Calu3 (cell line): ENCODE results near the gene RAPGEF4. TPM values are rescaled to one million over a fixed set of nuclear protein-coding genes. Genes with fewer than 3 reads are reported as not detected.

ENCODE experiments used
- BruUV-seq: library from RNA; stranded (reverse); fragments of 400-500 nt; replicated peaks from 2 replicates; lab custom pipeline; 2021; lab: Mats Ljungman, UMichigan
- CTCF ChIA-PET: fragments of 300-600 bp; sonication (Branson Sonifier 250); formaldehyde crosslinking; loops from one replicate; lab custom pipeline; 2022; ENCODE audit warnings: antibody characterized with exemption; lab: Charles Lee
- DNase-seq: peaks from one replicate; pipeline ENCODE4 v3.0.0; 2022
- H3K27ac Mint-ChIP-seq: one replicate; pipeline ENCODE4 v1.8.0; 2022; ENCODE audit warnings: mixed read lengths; ENCODE audit not compliant: unreplicated experiment
- H3K27me3 Mint-ChIP-seq: one replicate; pipeline ENCODE4 v1.8.0; 2022; ENCODE audit warnings: mixed read lengths; ENCODE audit not compliant: unreplicated experiment
- H3K36me3 Mint-ChIP-seq: one replicate; pipeline ENCODE4 v1.8.0; 2022; ENCODE audit warnings: mild to moderate bottlenecking, moderate library complexity, mixed read lengths; ENCODE audit not compliant: insufficient read depth, unreplicated experiment
- H3K4me1 Mint-ChIP-seq: one replicate; pipeline ENCODE4 v1.8.0; 2022; ENCODE audit warnings: mild to moderate bottlenecking, low read depth, mixed read lengths; ENCODE audit not compliant: unreplicated experiment
- H3K4me3 Mint-ChIP-seq: one replicate; pipeline ENCODE4 v1.8.0; 2022; ENCODE audit warnings: mild to moderate bottlenecking, low read depth, moderate library complexity, mixed read lengths; ENCODE audit not compliant: unreplicated experiment
- H3K9me3 Mint-ChIP-seq: one replicate; pipeline ENCODE4 v1.8.0; 2022; ENCODE audit warnings: low read depth, mixed read lengths; ENCODE audit not compliant: unreplicated experiment
- CTCF ChIP-seq: fragments of 200-600 bp; IDR thresholded peaks from one replicate; pipeline ENCODE4 v1.8.0; 2022; ENCODE audit warnings: antibody characterized with exemption; ENCODE audit not compliant: unreplicated experiment
- intact Hi-C: fragments of 100-400 bp; cut with micrococcal nuclease; formaldehyde crosslinking; loops from one replicate; pipeline ENCODE4 v1.10.0; 2022; ENCODE audit not compliant: unreplicated experiment
- total RNA-seq: library from RNA; stranded (reverse); gene quantifications from 2 replicates; pipeline ENCODE4 v1.2.3, GENCODE V29; 2022

RAPGEF4 gene
- total RNA-seq, 1 experiment from 2014 or later, result 1.8 TPM

GRCh38 chr2:172782506-172783164, 47.0 kb downstream of the RAPGEF4 start:
- Mint-ChIP-seq H3K27ac (peak overlapping the region; percentile 6), H3K27me3 (peaks cover 5% of the 10 kb centered on the region), H3K4me3 (no peak overlapping the region), H3K9me3 (no peaks in the 10 kb centered on the region), H3K4me1 (peaks cover 23% of the 10 kb centered on the region), H3K36me3 (no peaks in the 10 kb centered on the region)
- CTCF ChIA-PET, result no interaction called here
- no TSS peak for BruUV-seq
- TF ChIP-seq CTCF, result no peak
- intact Hi-C loops, result no loop called here
- no peak for DNase-seq

DNA sequence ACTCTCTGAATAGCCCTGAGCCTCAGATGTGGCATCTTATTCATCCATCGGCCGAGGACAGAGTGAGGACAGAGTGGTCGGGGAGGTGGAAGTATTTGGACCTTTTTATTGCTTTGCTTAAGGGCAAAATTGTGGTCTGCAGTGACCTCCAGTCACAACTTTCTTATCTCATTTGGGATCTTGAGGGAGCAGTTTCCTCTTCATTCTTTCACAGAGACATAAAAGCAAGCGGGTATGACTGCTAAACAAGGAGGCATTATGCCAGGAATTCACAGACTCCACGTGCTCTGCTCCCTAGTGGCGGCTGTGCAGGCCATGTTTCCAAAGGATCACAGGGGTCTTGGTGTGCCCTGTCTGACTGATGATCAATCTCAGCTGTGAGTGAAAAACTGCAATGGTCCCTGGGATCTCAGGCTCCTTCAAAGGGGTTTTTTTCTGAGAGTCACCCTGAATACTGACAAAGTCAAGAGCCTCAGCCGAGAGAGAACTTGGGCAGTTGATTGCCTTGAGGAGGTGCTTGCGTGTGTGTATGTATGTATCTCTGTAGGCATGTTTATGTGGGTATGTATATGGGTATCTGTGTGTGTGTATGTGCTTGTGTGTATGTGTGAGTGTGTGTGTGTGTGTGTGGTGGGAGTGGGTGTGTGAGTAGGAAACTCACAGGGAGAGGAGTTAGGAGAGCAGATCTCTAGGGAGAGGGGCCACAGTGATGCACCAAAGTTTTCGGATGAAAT, 47.7 kb downstream of the RAPGEF4 start:
- Mint-ChIP-seq H3K4me1 (peaks cover 23% of the 10 kb centered on the region), H3K27me3 (no peaks in the 10 kb centered on the region), H3K36me3 (no peaks in the 10 kb centered on the region), H3K4me3 (no peak overlapping the region), H3K27ac (peak overlapping the region; percentile 6), H3K9me3 (no peaks in the 10 kb centered on the region)
- intact Hi-C loops, result no loop called here
- DNase-seq, result peak; percentile 54
- BruUV-seq, result no TSS peak
- CTCF ChIA-PET, result no interaction called here
- TF ChIP-seq CTCF, result no peak

- H3K27ac Mint-ChIP-seq, result no peak overlapping the region
- no peak for DNase-seq
- H3K27me3 Mint-ChIP-seq, result peaks cover 30% of the 10 kb centered on the region
- CTCF ChIA-PET, result no interaction called here
- peaks cover 2% of the 10 kb centered on the region for H3K4me1 Mint-ChIP-seq
- intact Hi-C loops, result no loop called here
- no peak for TF ChIP-seq CTCF
- no peaks in the 10 kb centered on the region for H3K9me3 Mint-ChIP-seq
- no TSS peak for BruUV-seq
- H3K36me3 Mint-ChIP-seq, result no peaks in the 10 kb centered on the region
- H3K4me3 Mint-ChIP-seq, result no peak overlapping the region
Measured at GRCh38 chr2:172788871-172789270, 53.2 kb downstream of the RAPGEF4 start.

DNA sequence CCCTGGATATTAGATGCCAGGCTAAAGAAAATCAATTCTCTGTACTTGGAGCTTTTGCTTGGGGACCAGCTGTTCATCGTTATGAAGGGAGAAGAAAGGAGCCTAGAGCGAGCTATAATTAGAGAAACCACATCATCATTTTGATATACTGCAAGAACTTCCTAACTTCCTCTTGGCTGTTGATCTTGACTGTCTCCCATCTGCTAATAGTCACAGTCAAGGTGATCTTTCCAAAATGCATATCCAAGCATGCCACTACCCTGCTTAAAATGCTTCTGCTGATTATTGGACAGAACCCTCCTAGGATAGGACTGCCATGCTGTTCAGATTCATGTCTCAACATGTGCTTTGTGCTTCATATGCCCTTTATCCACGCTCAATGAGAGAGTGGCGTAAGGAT, 54.8 kb downstream of the RAPGEF4 start:
- no peak for DNase-seq
- intact Hi-C loops, result no loop called here
- H3K9me3 Mint-ChIP-seq, result no peaks in the 10 kb centered on the region
- TF ChIP-seq CTCF, result no peak
- BruUV-seq, result no TSS peak
- H3K4me3 Mint-ChIP-seq, result no peak overlapping the region
- CTCF ChIA-PET, result no interaction called here
- peaks cover 41% of the 10 kb centered on the region for H3K27me3 Mint-ChIP-seq
- H3K4me1 Mint-ChIP-seq, result no peaks in the 10 kb centered on the region
- no peak overlapping the region for H3K27ac Mint-ChIP-seq
- no peaks in the 10 kb centered on the region for H3K36me3 Mint-ChIP-seq
